WI38 (cell line): ENCODE data around the gene TSPAN7.

ENCODE experiments used
- H3K4me3 ChIP-seq: 2 replicates; pipeline ENCODE4 v1.5.1; 2011; ENCODE audit warnings: low read depth, mild to moderate bottlenecking, control low read depth, low read length
- TF ChIP-seq, protein P1 (sequence below): IDR thresholded peaks from 2 replicates; pipeline ENCODE4 v1.5.1; 2012; ENCODE audit warnings: low read depth, mild to moderate bottlenecking, control low read depth, low read length

TSPAN7 gene

DNA sequence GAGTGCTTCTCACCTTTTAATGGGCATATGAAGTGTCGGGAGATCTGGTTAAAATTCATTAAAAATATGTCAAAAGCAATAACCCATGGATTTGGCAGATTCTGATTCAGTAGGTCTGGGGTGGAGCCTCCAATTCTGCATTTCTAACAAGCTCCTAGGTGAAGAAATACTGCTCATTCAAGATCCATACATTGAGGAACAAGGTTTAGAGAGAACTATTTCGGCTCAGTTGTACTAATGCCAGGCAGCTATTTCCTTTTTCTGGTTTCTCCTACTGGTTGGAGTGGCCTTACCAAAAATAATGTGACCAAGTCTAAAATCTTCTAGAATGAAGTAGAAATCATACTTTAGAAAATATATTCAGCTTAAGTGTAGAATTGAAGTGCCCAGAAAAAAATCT, 117.5 kb downstream of the TSPAN7 start:
- H3K4me3 ChIP-seq, result no peak overlapping the region
- TF ChIP-seq, protein P1, sequence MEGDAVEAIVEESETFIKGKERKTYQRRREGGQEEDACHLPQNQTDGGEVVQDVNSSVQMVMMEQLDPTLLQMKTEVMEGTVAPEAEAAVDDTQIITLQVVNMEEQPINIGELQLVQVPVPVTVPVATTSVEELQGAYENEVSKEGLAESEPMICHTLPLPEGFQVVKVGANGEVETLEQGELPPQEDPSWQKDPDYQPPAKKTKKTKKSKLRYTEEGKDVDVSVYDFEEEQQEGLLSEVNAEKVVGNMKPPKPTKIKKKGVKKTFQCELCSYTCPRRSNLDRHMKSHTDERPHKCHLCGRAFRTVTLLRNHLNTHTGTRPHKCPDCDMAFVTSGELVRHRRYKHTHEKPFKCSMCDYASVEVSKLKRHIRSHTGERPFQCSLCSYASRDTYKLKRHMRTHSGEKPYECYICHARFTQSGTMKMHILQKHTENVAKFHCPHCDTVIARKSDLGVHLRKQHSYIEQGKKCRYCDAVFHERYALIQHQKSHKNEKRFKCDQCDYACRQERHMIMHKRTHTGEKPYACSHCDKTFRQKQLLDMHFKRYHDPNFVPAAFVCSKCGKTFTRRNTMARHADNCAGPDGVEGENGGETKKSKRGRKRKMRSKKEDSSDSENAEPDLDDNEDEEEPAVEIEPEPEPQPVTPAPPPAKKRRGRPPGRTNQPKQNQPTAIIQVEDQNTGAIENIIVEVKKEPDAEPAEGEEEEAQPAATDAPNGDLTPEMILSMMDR, result no peak

DNA sequence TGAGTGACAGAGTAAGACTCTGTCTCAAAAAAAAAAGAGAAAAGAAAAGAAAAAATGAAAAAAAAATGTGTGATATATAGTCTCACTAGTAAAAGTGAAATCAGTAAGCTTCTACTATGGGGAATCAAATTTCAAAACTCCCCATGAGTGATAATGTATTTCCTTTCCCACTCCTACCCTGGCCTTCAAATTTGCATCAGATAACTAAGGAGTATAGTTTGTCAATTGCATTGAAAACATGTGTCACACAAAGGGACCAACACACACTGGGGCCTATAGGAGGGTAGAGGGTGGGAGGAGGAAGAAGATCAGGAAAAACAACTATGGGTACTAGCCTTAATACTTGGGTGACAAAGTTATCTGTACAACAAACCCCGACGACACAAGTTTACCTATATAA, 118.4 kb downstream of the TSPAN7 start:
- TF ChIP-seq, protein P1, result no peak
- H3K4me3 ChIP-seq, result no peak overlapping the region

DNA sequence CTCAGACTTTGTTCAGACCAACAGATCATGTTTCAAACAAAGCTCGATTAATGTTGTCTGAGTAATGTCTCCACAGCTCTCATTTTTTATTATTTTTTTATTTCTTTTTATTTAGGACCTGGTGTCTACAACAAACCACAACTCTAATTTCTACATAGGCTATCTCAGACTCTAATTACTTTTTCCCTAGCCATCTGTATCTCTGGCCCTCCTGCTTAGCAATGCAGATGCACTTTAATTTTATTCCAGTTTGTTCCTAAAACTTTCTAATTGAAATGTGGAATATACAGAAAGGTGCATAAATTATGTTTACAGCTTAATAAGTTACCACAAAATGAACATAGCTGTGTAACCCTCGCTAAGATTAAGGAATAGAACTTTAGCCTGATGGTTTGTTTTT, 120.8 kb downstream of the TSPAN7 start:
- TF ChIP-seq, protein P1, result no peak
- no peak overlapping the region for H3K4me3 ChIP-seq

DNA sequence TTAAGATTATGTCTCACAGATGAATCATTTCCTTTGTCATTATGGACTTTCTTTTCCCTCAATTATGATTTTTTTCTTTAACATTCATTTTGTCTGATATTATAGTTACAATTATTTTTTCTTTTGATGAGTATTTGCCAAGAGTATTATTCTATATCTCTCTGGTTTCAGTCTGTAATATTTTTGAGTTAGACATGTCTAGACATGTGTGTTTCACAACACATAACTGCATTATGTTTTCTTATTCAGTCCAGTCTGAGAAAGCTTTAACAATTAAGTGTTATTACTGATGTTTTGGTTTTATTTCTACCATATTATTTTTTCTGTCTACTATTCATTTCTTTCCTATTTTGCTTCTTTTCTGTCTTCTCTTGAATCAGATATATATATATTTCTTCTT, 131.6 kb downstream of the TSPAN7 start:
- TF ChIP-seq, protein P1, result no peak
- H3K4me3 ChIP-seq, result no peak overlapping the region

DNA sequence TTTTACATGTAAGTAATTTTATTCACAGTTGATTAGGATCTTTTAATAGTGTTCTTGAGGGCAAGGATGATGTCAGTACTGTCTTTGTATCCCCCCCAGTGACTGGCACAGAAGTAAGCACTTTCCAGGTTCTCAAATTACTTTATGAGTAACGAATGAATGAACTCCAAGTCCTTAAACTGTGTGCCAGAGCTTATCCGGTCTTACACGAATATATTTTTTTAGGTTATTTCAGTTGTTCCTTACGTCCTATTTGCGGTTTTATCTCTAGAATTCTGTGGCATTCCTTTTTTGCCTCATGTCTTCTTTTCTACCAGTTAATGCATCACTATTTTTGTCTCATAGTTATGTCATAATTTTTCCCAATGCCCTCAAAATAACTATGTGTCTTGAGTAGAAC, 133.1 kb downstream of the TSPAN7 start:
- TF ChIP-seq, protein P1, result no peak
- no peak overlapping the region for H3K4me3 ChIP-seq

DNA sequence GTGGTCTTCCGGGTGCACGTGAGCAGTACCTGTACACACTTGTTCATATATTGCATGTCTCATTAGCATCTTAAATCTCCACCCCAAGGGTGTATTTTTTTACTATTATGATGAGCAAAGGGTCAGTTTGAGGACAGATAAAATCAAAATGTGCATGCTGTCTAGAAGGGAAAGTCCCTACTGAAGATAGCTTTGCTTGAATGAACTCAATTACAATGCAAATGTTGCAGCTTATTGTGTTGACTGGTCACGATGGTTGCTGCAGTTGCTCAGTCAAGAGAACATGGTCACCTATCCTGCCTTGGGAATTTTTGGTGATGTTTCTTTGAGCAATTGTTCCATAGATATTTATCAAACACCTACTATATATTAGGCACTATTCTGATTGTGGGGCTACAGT, 136.1 kb downstream of the TSPAN7 start:
- TF ChIP-seq, protein P1, result no peak
- no peak overlapping the region for H3K4me3 ChIP-seq

DNA sequence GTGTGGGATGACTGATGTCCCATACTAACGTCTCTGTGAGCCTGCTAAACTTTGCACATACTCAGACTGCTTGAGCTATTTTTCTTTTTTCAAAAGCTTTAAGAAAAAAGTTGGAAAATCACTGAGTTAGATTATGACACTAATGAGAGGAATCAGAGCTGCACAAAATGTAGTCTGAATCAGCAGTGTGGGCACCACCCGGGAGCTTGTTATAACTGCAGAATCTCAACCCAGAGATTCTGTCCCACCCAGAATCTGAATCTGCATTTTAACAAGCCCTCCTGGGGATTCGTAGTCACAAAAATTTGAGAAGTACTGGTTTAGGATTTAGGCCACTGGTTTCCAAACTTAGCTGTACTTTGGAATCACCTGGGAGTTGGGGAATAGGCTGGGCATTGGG, 137.8 kb downstream of the TSPAN7 start:
- TF ChIP-seq, protein P1, result no peak
- H3K4me3 ChIP-seq, result no peak overlapping the region

DNA sequence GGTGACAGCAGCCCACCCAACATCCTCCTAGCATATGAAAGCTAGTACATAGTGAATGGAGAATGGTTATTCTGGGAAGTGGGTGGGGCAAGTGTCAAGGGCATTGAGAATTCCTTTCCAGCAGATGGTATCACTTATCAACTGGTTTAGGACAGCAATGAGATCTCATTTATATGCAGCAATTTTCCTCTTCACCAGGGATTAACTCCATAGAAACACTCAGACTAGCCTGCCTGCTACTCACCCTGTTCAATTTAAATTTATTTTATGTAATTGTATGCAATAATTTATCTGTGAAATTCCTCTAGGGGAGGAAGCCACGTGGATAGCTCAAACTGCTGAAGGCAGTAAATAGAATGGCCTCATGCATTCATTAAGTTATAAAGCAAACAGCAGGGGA, 138.4 kb downstream of the TSPAN7 start:
- H3K4me3 ChIP-seq, result no peak overlapping the region
- TF ChIP-seq, protein P1, result no peak
